Left lung (tissue), 10 donors: ENCODE results near the gene TMPRSS7. TPM values are rescaled to one million over a fixed set of nuclear protein-coding genes. Genes with fewer than 3 reads are reported as not detected.

Experiments used
- ATAC-seq: fragments of 200-7000 bp; cut with Tn5 transposase; one replicate; pipeline ENCODE4 v1.9.1; 2020; ENCODE audit warnings: moderate library complexity
- DNase-seq, 4 donors: peaks; one replicate each; pipeline ENCODE4 v3.0.0-alpha.2; 2013 to 2020
- H3K27ac ChIP-seq, 2 donors: fragments of 200-600 bp; sonication (generic) in 1 of 2; one replicate each; pipeline versions ENCODE4 v1.5.0 to v1.8.0; 2020 to 2021
- H3K27me3 ChIP-seq, 2 donors: fragments of 200-600 bp; sonication (generic) in 1 of 2; one replicate each; pipeline versions ENCODE4 v1.5.0 to v1.8.0; 2020 to 2021
- H3K36me3 ChIP-seq, 2 donors: fragments of 200-600 bp; sonication (generic) in 1 of 2; one replicate each; pipeline versions ENCODE4 v1.5.0 to v1.8.0; 2020 to 2021
- H3K4me1 ChIP-seq, 2 donors: fragments of 200-600 bp; one replicate each; pipeline ENCODE4 v1.8.0; 2021
- H3K4me3 ChIP-seq, 2 donors: fragments of 200-600 bp; sonication (generic) in 1 of 2; one replicate each; pipeline versions ENCODE4 v1.5.0 to v1.8.0; 2020 to 2021; ENCODE audit warnings: mild to moderate bottlenecking in 1 of 2
- H3K9me3 ChIP-seq, 2 donors: fragments of 200-600 bp; sonication (generic) in 1 of 2; one replicate each; pipeline versions ENCODE4 v1.5.0 to v1.8.0; 2020 to 2021
- CTCF ChIP-seq, 2 donors: fragments of 200-600 bp; sonication (generic) in 1 of 2; IDR thresholded peaks; one replicate each; pipeline versions ENCODE4 v1.5.0 to v1.8.0; 2021; ENCODE audit warnings: antibody characterized with exemption in 2 of 2
- intact Hi-C, 2 donors: fragments of 100-400 bp; cut with DNase I; formaldehyde crosslinking; loops; one replicate each; pipeline versions ENCODE4 v1.11.2 to v1.14.2; 2022
- polyA plus RNA-seq, 6 donors: library from polyadenylated mRNA; unstranded; fragments of 120-200 nt; gene quantifications; one replicate each; pipeline ENCODE4 v1.2.1, GENCODE V29; 2013; ENCODE audit not compliant: insufficient read length in 6 of 6
- total RNA-seq, 2 donors: library from RNA; stranded (reverse); fragmentation: NEBNext Ultra II Directional; extraction: Animal tissue kit (Norgen Biotek cat#: 25700); gene quantifications; one replicate each; pipeline ENCODE4 v1.2.1, GENCODE V29; 2021
- donor health status: DM: no; HTN: yes; CAD: no.
- donor health status: DM: no; HTN: no; CAD: no.

Gene TMPRSS7
- total and polyA plus RNA-seq, 8 donors, result 0.06 to 0.17 (median 0.08) TPM; not detected in 4

GRCh38 chr3:112095731-112096130 is 61.2 kb downstream of the TMPRSS7 start:
- Histone ChIP-seq H3K4me1 (peaks cover under 1 to 17% of the 10 kb centered on the region in 2 donors), H3K4me3 (no peak overlapping the region), H3K36me3 (no peaks in the 10 kb centered on the region), H3K27ac (no peak overlapping the region), H3K27me3 (peaks cover 0 to 15% of the 10 kb centered on the region in 2 donors), H3K9me3 (no peaks in the 10 kb centered on the region)
- DNase-seq, result no peak
- intact Hi-C loops, result no loop called here
- no peak for ATAC-seq
- no peak for TF ChIP-seq CTCF (IDR thresholded peaks at IDR 0.05)

DNA sequence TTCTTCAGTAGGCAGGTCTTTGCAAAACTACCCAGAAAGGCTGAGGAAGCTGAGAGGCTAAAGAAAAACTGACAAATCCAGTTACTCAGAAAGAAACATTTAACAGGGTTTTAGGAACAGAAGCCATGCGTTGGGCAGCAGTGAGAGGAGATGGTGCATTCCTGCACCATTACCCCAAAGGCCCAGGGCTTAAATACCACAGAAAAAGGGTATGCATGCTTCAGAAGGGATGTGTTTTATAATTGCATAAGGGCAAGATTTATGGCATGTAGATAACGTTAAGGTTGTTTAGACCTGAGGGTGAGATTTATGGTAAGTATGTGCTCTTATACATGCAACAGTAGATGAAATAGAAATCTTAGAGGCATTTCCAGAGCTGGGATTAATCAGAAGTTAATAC is 61.6 kb downstream of the TMPRSS7 start:
- no peak for TF ChIP-seq CTCF (IDR thresholded peaks at IDR 0.05)
- intact Hi-C loops, result no loop called here
- H3K4me3 ChIP-seq, result no peak overlapping the region
- H3K27me3 ChIP-seq, result peaks cover 0 to 15% of the 10 kb centered on the region in 2 donors
- H3K27ac ChIP-seq, result no peak overlapping the region
- ATAC-seq (no peak), DNase-seq (no peak)
- peaks cover 0 to 14% of the 10 kb centered on the region in 2 donors for H3K4me1 ChIP-seq
- H3K36me3 ChIP-seq, result no peaks in the 10 kb centered on the region
- no peaks in the 10 kb centered on the region for H3K9me3 ChIP-seq

GRCh38 chr3:112097378-112097777 is 62.8 kb downstream of the TMPRSS7 start:
- no peak overlapping the region for H3K4me3 ChIP-seq
- H3K4me1 ChIP-seq, result peaks cover 0 to 9% of the 10 kb centered on the region in 2 donors
- H3K9me3 ChIP-seq, result no peaks in the 10 kb centered on the region
- ATAC-seq (peak; percentile 86), DNase-seq (peak in 1 of 4 donors; percentile 63)
- no peak for TF ChIP-seq CTCF (IDR thresholded peaks at IDR 0.05)
- H3K27me3 ChIP-seq, result peaks cover 0 to 15% of the 10 kb centered on the region in 2 donors
- H3K27ac ChIP-seq, result no peak overlapping the region
- intact Hi-C loops, result no loop called here
- no peaks in the 10 kb centered on the region for H3K36me3 ChIP-seq

DNA sequence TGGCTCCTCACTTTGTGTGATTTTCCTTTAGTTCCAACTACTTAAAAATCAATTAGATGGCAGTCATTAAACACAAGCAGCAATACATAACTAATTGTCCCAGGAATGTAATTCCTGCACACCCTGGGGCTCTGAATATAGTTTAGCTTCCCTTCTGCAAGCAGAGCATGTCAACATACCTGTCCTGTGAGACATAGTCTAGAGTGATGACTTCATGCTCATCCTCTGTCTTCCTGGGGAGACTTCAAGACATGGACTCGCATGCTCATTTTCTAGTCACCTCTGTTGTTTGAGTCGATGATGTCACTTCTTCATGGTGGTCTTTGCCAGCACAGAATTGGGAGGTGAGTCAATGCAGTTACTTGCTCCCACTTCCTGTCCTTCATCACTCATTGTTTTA is 67.4 kb downstream of the TMPRSS7 start:
- H3K9me3 ChIP-seq, result no peaks in the 10 kb centered on the region
- no peak overlapping the region for H3K4me3 ChIP-seq
- H3K36me3 ChIP-seq, result no peaks in the 10 kb centered on the region
- no peak overlapping the region for H3K27ac ChIP-seq
- intact Hi-C loops, result no loop called here
- DNase-seq, result no peak
- H3K27me3 ChIP-seq, result peaks cover 0 to 8% of the 10 kb centered on the region in 2 donors
- TF ChIP-seq CTCF (IDR thresholded peaks at IDR 0.05), result no peak
- H3K4me1 ChIP-seq, result no peaks in the 10 kb centered on the region
- no peak for ATAC-seq

DNA sequence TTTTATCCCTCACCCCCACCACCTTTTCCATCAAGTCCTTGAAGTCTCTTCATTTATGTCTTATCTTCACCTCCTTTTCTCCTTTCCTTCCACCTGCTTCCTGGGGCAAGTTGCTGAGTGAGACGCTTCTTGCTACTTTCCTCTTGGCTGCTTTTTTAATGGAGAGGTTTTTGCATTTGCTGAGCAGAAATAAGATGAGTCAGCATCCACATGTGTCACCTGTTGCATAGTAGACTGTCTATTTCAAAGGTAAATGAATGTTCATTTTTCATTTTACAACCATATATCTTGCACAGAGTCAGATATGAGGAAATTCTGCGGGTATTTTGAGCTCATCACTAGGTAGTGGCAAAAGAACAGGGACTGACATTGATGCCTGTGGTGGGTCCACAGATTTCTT is 70.2 kb downstream of the TMPRSS7 start:
- Histone ChIP-seq H3K4me3 (no peak overlapping the region), H3K36me3 (no peaks in the 10 kb centered on the region), H3K27me3 (no peaks in the 10 kb centered on the region), H3K9me3 (no peaks in the 10 kb centered on the region), H3K4me1 (no peaks in the 10 kb centered on the region), H3K27ac (no peak overlapping the region)
- TF ChIP-seq CTCF (IDR thresholded peaks at IDR 0.05), result no peak
- ATAC-seq (no peak), DNase-seq (no peak)
- intact Hi-C loops, result no loop called here
